Measurements from ENCODE around the gene TCERG1L. TPM values are rescaled to one million over a fixed set of nuclear protein-coding genes. Genes with fewer than 3 reads are reported as not detected.

The TCERG1L gene
- total RNA-seq, 1 experiment from 2014 or later: not detected

DNA sequence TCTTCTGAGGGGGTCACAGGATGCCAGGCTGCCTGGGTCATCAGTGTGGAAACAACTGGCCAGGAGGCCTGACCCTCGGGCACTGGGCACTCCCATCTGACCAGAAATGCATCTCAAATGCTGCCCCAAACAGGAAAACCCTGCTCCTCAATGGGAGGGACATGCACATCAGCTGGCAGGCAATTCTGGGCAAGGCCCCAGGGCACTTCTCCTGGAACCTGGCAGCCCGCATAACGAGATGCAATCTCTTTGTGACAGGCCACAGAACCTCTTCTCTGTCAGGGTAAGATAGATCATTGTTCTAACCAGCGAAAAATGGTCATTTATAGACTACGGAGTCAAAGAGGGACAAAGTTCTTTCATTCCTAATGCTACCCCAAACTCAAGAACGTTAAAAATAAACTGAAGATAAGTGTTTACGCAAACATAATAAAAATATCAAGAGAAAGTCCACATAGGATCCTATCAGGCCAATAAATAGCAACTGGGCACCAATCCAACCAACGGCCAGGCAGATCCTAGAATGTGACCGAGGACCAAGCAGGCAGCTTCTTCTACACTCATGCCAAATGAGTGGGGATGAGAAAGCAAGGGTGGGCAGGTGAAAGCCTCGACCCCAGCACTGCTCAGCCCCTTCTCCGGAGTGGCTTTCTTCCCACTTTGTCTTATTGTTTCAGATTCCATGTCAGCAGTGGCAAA, 212.3 kb downstream of the TCERG1L start:
- intact Hi-C loops (cut with micrococcal nuclease; ENCODE audit: unreplicated experiment): no loop called here
- no peak for DNase-seq

DNA sequence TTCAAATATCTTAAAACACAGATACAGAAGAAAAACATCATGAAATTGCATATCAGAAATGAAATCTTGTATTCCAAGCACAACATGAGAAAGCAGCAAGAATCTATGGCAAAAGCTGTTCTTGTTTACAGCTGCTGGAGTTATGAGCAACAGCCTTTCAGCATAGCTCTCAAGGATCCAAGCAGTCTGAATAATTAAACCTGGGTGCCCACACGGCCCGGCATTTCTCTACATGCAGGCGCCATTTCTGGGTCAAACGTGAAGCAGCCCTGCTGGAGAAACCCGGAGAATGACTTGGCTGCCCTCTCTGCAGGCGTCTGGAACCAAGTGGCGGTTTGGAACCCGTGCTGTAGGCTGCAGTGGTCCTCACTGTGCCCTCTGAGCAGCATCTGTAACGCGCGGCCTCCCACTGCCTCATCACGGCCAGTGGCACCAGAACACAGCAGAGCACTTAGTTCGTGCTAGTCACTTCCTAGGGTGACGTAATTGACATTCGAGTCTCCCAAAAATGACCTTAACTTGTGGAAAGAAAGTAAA, 213.0 kb downstream of the TCERG1L start:
- no peak for DNase-seq
- Mint-ChIP-seq H3K9me3 (ENCODE audit: low read depth, unreplicated experiment) (no peaks in the 10 kb centered on the region), H3K4me3 (ENCODE audit: low read depth, unreplicated experiment) (no peak overlapping the region), H3K4me1 (ENCODE audit: low read depth, unreplicated experiment) (no peaks in the 10 kb centered on the region), H3K27ac (ENCODE audit: unreplicated experiment) (no peak overlapping the region), H3K27me3 (ENCODE audit: unreplicated experiment) (no peaks in the 10 kb centered on the region), H3K36me3 (ENCODE audit: insufficient read depth, unreplicated experiment) (no peaks in the 10 kb centered on the region)
- BruUV-seq (replicated peaks): no TSS peak
- TF ChIP-seq, protein P1, sequence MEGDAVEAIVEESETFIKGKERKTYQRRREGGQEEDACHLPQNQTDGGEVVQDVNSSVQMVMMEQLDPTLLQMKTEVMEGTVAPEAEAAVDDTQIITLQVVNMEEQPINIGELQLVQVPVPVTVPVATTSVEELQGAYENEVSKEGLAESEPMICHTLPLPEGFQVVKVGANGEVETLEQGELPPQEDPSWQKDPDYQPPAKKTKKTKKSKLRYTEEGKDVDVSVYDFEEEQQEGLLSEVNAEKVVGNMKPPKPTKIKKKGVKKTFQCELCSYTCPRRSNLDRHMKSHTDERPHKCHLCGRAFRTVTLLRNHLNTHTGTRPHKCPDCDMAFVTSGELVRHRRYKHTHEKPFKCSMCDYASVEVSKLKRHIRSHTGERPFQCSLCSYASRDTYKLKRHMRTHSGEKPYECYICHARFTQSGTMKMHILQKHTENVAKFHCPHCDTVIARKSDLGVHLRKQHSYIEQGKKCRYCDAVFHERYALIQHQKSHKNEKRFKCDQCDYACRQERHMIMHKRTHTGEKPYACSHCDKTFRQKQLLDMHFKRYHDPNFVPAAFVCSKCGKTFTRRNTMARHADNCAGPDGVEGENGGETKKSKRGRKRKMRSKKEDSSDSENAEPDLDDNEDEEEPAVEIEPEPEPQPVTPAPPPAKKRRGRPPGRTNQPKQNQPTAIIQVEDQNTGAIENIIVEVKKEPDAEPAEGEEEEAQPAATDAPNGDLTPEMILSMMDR (IDR thresholded peaks at IDR 0.05; ENCODE audit: unreplicated experiment): no peak
- intact Hi-C loops (cut with micrococcal nuclease; ENCODE audit: unreplicated experiment): no loop called here
- CTCF ChIA-PET: no interaction called here

More for the DNA sequence above, 212.3 kb downstream of the TCERG1L start:
- Mint-ChIP-seq H3K4me1 (ENCODE audit: low read depth, unreplicated experiment) (no peaks in the 10 kb centered on the region), H3K4me3 (ENCODE audit: low read depth, unreplicated experiment) (no peak overlapping the region), H3K27me3 (ENCODE audit: unreplicated experiment) (no peaks in the 10 kb centered on the region), H3K27ac (ENCODE audit: unreplicated experiment) (no peak overlapping the region), H3K36me3 (ENCODE audit: insufficient read depth, unreplicated experiment) (no peaks in the 10 kb centered on the region), H3K9me3 (ENCODE audit: low read depth, unreplicated experiment) (no peaks in the 10 kb centered on the region)
- TF ChIP-seq, protein P1 (IDR thresholded peaks at IDR 0.05; ENCODE audit: unreplicated experiment): no peak
- no TSS peak for BruUV-seq (replicated peaks)
- CTCF ChIA-PET: no interaction called here

DNA sequence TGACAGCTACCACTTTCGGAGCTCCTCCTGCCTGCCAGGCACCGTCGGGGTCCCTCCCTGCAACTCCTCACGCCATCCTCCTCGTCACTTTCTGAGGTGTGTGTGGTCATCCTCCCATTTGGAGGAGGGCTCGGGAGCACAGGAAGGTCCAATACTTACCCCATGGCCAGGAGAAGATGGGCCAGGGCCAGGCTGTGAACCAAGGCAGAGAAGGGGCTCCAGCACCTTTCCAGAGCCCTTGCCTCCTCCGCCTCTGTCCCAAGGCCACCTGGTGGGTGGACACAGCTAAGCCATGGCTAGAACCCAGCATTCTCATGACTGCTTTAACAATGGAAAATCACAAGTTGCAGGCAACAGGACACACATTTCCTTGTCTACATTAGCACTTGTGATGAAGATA, 215.5 kb downstream of the TCERG1L start:
- Mint-ChIP-seq H3K4me1 (ENCODE audit: low read depth, unreplicated experiment) (no peaks in the 10 kb centered on the region), H3K27me3 (ENCODE audit: unreplicated experiment) (no peaks in the 10 kb centered on the region), H3K36me3 (ENCODE audit: insufficient read depth, unreplicated experiment) (no peaks in the 10 kb centered on the region), H3K27ac (ENCODE audit: unreplicated experiment) (no peak overlapping the region), H3K4me3 (ENCODE audit: low read depth, unreplicated experiment) (no peak overlapping the region), H3K9me3 (ENCODE audit: low read depth, unreplicated experiment) (no peaks in the 10 kb centered on the region)
- intact Hi-C loops (cut with micrococcal nuclease; ENCODE audit: unreplicated experiment): no loop called here
- no TSS peak for BruUV-seq (replicated peaks)
- CTCF ChIA-PET: no interaction called here
- TF ChIP-seq, protein P1 (IDR thresholded peaks at IDR 0.05; ENCODE audit: unreplicated experiment): no peak
- no peak for DNase-seq

DNA sequence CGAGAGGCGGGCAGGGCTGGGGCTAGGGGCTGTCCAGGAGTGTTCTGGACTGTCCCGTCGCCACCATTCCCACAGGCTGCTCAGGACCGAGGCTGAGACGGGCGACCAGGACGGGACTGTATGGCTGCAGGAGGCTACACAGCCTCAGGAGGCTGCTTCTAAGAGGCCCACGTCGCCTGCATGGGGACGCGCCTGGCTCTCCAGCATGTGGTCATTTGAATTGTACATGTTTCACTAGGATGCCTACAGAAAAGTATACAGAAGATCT, 216.3 kb downstream of the TCERG1L start:
- Mint-ChIP-seq H3K27me3 (ENCODE audit: unreplicated experiment) (no peaks in the 10 kb centered on the region), H3K9me3 (ENCODE audit: low read depth, unreplicated experiment) (no peaks in the 10 kb centered on the region), H3K27ac (ENCODE audit: unreplicated experiment) (no peak overlapping the region), H3K4me1 (ENCODE audit: low read depth, unreplicated experiment) (no peaks in the 10 kb centered on the region), H3K4me3 (ENCODE audit: low read depth, unreplicated experiment) (no peak overlapping the region), H3K36me3 (ENCODE audit: insufficient read depth, unreplicated experiment) (no peaks in the 10 kb centered on the region)
- DNase-seq: no peak
- TF ChIP-seq, protein P1 (IDR thresholded peaks at IDR 0.05; ENCODE audit: unreplicated experiment): no peak
- intact Hi-C loops (cut with micrococcal nuclease; ENCODE audit: unreplicated experiment): no loop called here
- CTCF ChIA-PET: no interaction called here
- BruUV-seq (replicated peaks): no TSS peak

Data from Calu3 (cell line).